Kidney epithelial cell (primary cell): Measurements from ENCODE around the gene GIPC1. TPM values are rescaled to one million over a fixed set of nuclear protein-coding genes. Genes with fewer than 3 reads are reported as not detected.

ENCODE experiments used
- DNase-seq: peaks from one replicate; pipeline ENCODE4 v3.0.0-alpha.2; 2010; ENCODE audit warnings: low read depth
- H3K27me3 ChIP-seq: 2 replicates; pipeline ENCODE4 v1.6.0; 2011; ENCODE audit warnings: low read length; ENCODE audit not compliant: control insufficient read depth, insufficient read depth
- H3K36me3 ChIP-seq: 2 replicates; pipeline ENCODE4 v1.5.1; 2011; ENCODE audit warnings: low read length; ENCODE audit not compliant: control insufficient read depth, insufficient read depth
- H3K4me3 ChIP-seq: 2 replicates; pipeline ENCODE4 v1.5.1; 2011; ENCODE audit warnings: low read depth, mild to moderate bottlenecking, control low read depth, low read length
- CTCF ChIP-seq: IDR thresholded peaks from 2 replicates; pipeline ENCODE4 v1.5.1; 2011; ENCODE audit warnings: mild to moderate bottlenecking, moderate library complexity, low read length, control low read depth, inconsistent platforms; ENCODE audit not compliant: insufficient read depth, poor library complexity, severe bottlenecking
- total RNA-seq: library from RNA; depleted of rRNA; stranded (reverse); fragments of >200 nt; gene quantifications from 2 replicates; pipeline ENCODE4 v1.2.3, GENCODE V29; 2015

Gene GIPC1
- total RNA-seq, 1 donor from 2014 or later, result 188 TPM

DNA sequence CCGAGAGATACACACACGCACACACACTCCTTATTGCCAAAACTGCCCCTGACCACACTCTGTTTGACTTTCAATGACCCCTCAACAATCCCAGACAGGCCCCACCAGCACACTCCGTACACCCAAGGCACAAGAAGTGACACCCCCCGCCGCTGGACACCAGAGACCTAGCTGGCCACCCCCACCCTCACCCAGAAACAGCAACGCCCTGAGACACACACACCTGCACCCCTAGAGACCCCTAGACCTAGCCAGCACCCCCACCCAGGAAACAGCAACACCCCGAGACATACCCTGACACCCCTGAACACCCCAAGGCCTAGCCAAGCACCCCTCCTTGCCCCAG lies 19.6 kb downstream of the GIPC1 start:
- TF ChIP-seq CTCF, result no peak
- DNase-seq, result no peak
- H3K36me3 ChIP-seq, result peaks cover 4% of the 10 kb centered on the region
- H3K27me3 ChIP-seq, result peaks cover 14% of the 10 kb centered on the region
- no peak overlapping the region for H3K4me3 ChIP-seq

GRCh38 chr19:14475251-14476073 lies 20.5 kb downstream of the GIPC1 start, which contains the start of gene PTGER1:
PTGER1 (minus strand) TSS chr19:14475354; CDS start chr19:14474320, 1,034 bp downstream.
- H3K4me3 ChIP-seq, result no peak within 1 kb of the TSS
- DNase-seq, result no peak
- H3K27me3 ChIP-seq, result peaks cover 14% of the 10 kb centered on the region
- peak; percentile 52 for TF ChIP-seq CTCF
- peaks cover 4% of the 10 kb centered on the region for H3K36me3 ChIP-seq

- Histone ChIP-seq H3K4me3 (no peak overlapping the region), H3K27me3 (peaks cover 14% of the 10 kb centered on the region)
- TF ChIP-seq CTCF, result no peak
Measured at GRCh38 chr19:14474827-14475226, 21.1 kb downstream of the GIPC1 start.

GRCh38 chr19:14473978-14474578 lies 21.8 kb downstream of the GIPC1 start:
- Histone ChIP-seq H3K27me3 (peaks cover 14% of the 10 kb centered on the region), H3K4me3 (no peak overlapping the region), H3K36me3 (peaks cover 1% of the 10 kb centered on the region)
- no peak for TF ChIP-seq CTCF
- no peak for DNase-seq

More at GRCh38 chr19:14474827-14475226, 21.1 kb downstream of the GIPC1 start:
- peaks cover 2% of the 10 kb centered on the region for H3K36me3 ChIP-seq
- no peak for DNase-seq

DNA sequence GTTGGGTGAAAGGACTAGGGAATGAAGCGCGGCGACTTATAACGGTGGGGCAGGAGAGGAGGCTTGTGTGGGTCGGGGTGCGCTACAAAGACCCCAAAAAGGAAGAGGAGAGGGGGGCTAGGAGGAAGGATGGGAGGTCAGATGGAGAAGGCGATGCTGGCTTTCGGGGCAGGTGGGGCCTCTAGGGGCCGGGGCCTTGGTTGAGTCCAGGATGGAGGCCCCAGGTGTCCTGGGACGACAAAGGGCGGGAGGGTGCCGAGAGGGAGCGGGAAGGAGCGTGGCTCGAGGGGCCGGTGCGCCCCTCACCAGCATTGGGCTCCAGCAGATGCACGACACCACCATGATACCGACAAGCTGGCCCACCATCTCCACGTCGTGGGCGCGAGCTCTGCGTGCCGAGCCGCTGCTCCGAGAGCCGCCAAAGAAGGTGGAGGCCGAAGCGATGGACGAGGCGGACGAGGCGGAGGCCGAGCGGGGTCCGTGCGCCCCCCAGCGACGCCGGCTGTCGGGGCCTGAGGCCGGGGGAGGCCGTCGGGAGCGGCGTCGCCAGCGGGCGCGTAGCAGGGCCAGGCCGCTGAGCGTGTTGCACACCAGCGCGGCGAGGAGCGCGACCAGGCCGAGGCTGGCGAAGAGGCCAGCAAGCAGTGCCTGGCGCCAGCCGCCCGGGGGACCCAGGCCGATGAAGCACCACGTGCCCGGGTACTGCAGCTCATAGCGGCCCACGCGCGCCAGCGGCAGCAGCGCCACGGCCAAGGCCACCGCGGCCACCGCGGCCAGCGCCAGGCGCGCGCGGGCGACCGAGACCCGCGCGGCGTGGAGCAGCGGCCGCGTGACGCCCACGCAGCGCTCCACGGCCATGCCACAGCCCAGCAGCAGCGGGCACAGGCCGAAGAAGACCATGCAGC lies 22.6 kb downstream of the GIPC1 start:
- TF ChIP-seq CTCF, result no peak
- H3K36me3 ChIP-seq, result peaks cover under 1% of the 10 kb centered on the region
- H3K27me3 ChIP-seq, result peaks cover 14% of the 10 kb centered on the region
- DNase-seq, result no peak
- no peak overlapping the region for H3K4me3 ChIP-seq
